Measurements from ENCODE around the gene MYH9.

GRCh38 chr22:36405221-36405661 lies 17.5 kb upstream of the MYH9 start:
- TF ChIP-seq CTCF (IDR thresholded peaks at IDR 0.05) (no peak), POLR2A (IDR thresholded peaks at IDR 0.05) (no peak)
